RWPE1 (cell line): ENCODE measurements around the gene RTN3.

ENCODE experiments used
- CTCF ChIA-PET: fragments of 350-600 bp; sonication (Branson Sonifier 250); formaldehyde crosslinking; extraction: SDS; loops from one replicate; lab custom pipeline; 2021; lab: Yijun Ruan, JAX
- POLR2A ChIA-PET: fragments of 400-600 bp; formaldehyde crosslinking; extraction: SDS; loops from one replicate; lab custom pipeline; 2020; ENCODE audit warnings: antibody characterized with exemption; ENCODE audit not compliant: low non-redundant PET; lab: Yijun Ruan, JAX
- DNase-seq: peaks from one replicate; pipeline ENCODE4 v3.0.0; 2012; ENCODE audit warnings: low spot score
- H3K27ac ChIP-seq: fragments of 450-650 bp; 2 replicates; pipeline ENCODE4 v1.5.1; 2017
- CTCF ChIP-seq: fragments of 450-650 bp; conservative IDR thresholded peaks from 2 replicates; pipeline ENCODE4 v1.5.1; 2017; ENCODE audit warnings: low read depth, mild to moderate bottlenecking

The RTN3 gene

GRCh38 chr11:63762654-63763495 is 81.6 kb downstream of the RTN3 start:
- POLR2A ChIA-PET, result no interaction called here
- H3K27ac ChIP-seq, result no peak overlapping the region
- no peak for DNase-seq
- CTCF ChIA-PET, result no interaction called here
- TF ChIP-seq CTCF, result no peak

- TF ChIP-seq CTCF, result no peak
- DNase-seq, result no peak
- CTCF ChIA-PET, result no interaction called here
- no peak overlapping the region for H3K27ac ChIP-seq
- POLR2A ChIA-PET, result no interaction called here
These were observed 82.4 kb downstream of the RTN3 start for GRCh38 chr11:63763496-63764339.

GRCh38 chr11:63764340-63764678 is 83.0 kb downstream of the RTN3 start:
- no peak for DNase-seq
- no peak overlapping the region for H3K27ac ChIP-seq
- ChIA-PET POLR2A (no interaction called here), CTCF (no interaction called here)
- no peak for TF ChIP-seq CTCF

- no peak for DNase-seq
- TF ChIP-seq CTCF, result no peak
- peak overlapping the region; percentile 78 for H3K27ac ChIP-seq
- CTCF ChIA-PET, result interaction anchor here (1.9 kb wide), 1 partner anchor 181 kb away, joined by 6 read pairs; no protein-coding TSS in a partner anchor
- POLR2A ChIA-PET, result no interaction called here
These were observed 83.7 kb downstream of the RTN3 start for GRCh38 chr11:63764679-63765647.

- ChIA-PET CTCF (interaction anchor here (0.6 to 1.9 kb wide), 3 partner anchors 72 to 443 kb away, joined by 3 to 6 read pairs (median 6); no protein-coding TSS in a partner anchor), POLR2A (no interaction called here)
- no peak for TF ChIP-seq CTCF
- no peak for DNase-seq
- peak overlapping the region; percentile 78 for H3K27ac ChIP-seq
These were observed 84.5 kb downstream of the RTN3 start for GRCh38 chr11:63765688-63766241.
